ENCODE data around the gene ZNF789. TPM values are rescaled to one million over a fixed set of nuclear protein-coding genes. Genes with fewer than 3 reads are reported as not detected.
"Not testable (repeated sequence)": the region's sequence is repeated elsewhere in the genome, so short reads cannot be mapped to it uniquely, and the experiment has no call there.

ZNF789 gene
- total RNA-seq = 1 to 10 TPM; 5.4 to 9.4 (median 7.1) TPM

DNA sequence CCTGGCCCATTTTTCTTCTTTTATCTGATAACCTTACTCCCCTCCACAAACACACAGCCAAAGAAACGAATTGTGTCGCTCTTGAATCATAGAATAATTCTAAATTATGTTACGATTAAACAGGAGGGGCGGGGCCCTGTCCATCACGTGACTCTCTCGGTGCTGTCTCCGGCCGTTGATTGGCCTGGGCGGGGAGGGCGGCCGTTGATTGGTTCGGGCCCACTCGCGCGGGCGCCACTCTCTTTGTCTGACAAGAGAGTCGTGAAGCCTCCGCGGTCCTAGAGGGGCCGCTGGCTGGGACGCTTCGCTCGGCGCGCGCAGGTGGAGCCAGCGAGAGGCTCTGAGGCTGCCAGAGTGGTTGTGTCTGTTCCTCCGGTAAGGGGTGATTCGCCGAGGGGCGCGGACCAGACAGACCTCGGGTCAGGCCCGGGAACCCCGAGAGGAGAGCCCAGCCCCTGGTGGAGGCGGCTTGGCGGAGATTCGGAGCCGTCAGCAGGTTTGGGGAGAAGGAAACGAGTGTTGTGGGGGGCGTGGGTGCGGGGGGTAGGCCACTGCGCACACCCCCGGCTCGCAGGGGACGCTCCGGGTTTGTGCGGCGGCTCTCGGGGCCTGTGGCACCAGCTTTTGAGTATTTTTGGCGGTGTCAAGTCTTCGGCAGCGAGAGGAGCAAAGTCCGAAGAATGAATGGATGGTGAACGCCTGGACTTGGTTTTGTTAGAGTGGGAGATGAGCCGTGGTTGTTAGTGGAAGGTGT lies at the start of gene ZNF789:
ZNF789 (plus strand) TSS at position 330 of the 754 bp plus-strand sequence. CDS start 3,567 bp downstream, outside the sequence.
- Mint-ChIP-seq H3K4me1 (ENCODE audit: low read depth) (peaks cover 20% of the 10 kb centered on the region), H3K27me3 (ENCODE audit: low read depth) (no peaks in the 10 kb centered on the region), H3K36me3 (ENCODE audit: insufficient read depth) (peaks cover 4% of the 10 kb centered on the region), H3K9me3 (no peaks in the 10 kb centered on the region), H3K4me3 (peak within 1 kb of the TSS; percentile 96)
- ATAC-seq = peak; percentile 99
- DNase-seq = peak; percentile 97

DNA sequence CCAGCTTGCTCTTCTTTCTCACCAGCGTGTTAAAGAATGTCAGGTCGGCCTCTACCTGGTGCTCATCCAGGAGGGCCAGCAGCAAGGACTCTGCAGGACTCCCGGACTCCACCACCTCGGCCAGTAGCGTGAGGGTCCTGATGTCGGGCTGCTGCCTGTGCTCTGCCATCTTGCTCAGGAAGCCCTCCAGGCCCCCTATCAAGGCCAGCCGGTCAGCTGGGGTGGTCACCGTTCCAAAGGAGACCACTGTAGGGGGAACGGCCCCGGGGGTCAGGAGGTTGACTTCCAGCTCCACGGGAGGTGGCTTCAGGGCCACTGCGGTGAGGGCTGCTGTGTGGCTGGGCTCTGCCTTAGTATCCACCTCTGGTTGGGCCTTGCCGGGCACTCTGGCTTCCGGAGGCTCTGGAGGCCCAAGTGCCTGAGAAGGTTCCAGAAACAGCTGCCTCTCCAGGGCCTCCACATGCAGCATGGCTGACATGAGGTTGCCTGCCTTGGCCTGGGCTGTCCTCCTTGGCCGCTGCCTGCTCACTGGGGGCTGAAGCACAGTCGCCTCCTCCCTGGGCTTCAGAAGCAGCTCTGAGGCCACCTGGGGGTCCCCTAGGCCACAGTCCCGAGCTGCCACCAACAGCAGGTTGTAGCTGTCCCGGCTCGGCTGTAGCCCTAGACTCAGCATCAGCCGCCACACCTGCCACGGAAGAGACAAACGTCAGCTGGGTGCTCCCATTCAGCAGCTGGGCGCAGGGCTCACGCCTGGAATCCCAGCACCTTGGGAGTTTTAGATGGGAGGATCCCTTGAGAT lies 47.6 kb upstream of the ZNF789 start:
- Mint-ChIP-seq H3K27me3 (ENCODE audit: low read depth) (no peaks in the 10 kb centered on the region), H3K36me3 (ENCODE audit: insufficient read depth) (peaks cover 12% of the 10 kb centered on the region), H3K4me1 (ENCODE audit: low read depth) (no peaks in the 10 kb centered on the region), H3K4me3 (no peak overlapping the region), H3K9me3 (no peaks in the 10 kb centered on the region)
- DNase-seq = no peak
- ATAC-seq = no peak

GRCh38 chr7:99428972-99429566 lies 43.6 kb upstream of the ZNF789 start:
- Mint-ChIP-seq H3K27me3 (ENCODE audit: low read depth) (no peaks in the 10 kb centered on the region), H3K9me3 (no peaks in the 10 kb centered on the region), H3K4me3 (no peak overlapping the region), H3K4me1 (ENCODE audit: low read depth) (no peaks in the 10 kb centered on the region), H3K36me3 (ENCODE audit: insufficient read depth) (peaks cover 10% of the 10 kb centered on the region)
- no peak for ATAC-seq
- no peak for DNase-seq

DNA sequence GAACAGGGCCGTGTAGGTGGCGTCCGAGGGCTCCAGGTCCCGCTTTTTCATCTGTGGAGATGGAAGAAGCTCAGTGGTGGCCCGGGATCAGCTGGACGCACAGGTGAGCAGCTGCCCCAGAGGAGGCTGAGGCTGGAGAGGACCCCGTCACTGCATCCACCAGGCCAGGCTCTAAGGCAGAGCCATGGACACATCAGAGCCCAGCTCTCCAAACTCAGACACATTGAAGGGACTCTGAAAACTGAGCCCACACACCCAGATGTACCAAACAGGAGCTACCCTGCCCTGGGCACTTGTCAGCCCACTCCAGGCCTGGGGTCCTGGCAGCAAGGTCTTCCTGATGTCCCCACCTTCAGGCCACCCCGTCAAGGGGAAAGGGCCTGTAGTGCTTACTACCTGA lies 42.9 kb upstream of the ZNF789 start:
- no peak for DNase-seq
- H3K4me3 Mint-ChIP-seq = no peak overlapping the region
- ATAC-seq = no peak
- H3K4me1 Mint-ChIP-seq (ENCODE audit: low read depth) = no peaks in the 10 kb centered on the region
- H3K36me3 Mint-ChIP-seq (ENCODE audit: insufficient read depth) = peaks cover 10% of the 10 kb centered on the region
- no peaks in the 10 kb centered on the region for H3K27me3 Mint-ChIP-seq (ENCODE audit: low read depth)
- H3K9me3 Mint-ChIP-seq = no peaks in the 10 kb centered on the region

DNA sequence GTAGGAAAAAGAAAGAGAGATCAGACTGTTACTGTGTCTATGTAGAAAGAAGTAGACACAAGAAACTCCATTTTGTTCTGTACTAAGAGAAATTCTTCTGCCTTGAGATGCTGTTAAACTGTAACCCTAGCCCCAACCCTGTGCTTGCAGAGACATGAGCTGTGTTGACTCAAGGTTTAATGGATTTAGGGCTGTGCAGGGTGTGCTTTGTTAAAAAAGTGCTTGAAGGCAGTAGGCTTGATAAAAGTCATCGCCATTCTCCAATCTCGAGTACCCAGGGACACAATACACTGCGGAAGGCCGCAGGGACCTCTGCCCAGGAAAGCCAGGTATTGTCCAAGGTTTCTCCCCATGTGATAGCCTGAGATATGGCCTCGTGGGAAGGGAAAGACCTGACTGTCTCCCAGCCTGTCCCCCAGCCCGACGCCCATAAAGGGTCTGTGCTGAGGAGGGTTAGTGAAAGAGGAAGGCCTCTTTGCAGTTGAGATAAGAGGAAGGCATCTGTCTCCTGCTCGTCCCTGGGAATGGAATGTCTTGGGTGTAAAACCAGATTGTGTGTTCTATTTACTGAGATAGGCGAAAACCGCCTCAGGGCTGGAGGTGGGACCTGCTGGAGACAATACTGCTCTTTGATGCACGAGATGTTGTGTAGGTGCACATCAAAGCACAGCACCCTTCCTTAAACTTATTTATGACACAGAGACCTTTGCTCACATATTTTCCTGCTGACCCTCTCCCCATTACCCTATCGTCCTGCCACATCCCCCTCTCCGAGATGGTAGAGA lies 40.7 kb upstream of the ZNF789 start:
- not testable (repeated sequence) for H3K4me1 Mint-ChIP-seq (ENCODE audit: low read depth); H3K9me3 Mint-ChIP-seq; H3K4me3 Mint-ChIP-seq; DNase-seq; H3K27me3 Mint-ChIP-seq (ENCODE audit: low read depth); H3K36me3 Mint-ChIP-seq (ENCODE audit: insufficient read depth); ATAC-seq

GRCh38 chr7:99433158-99433557 lies 39.5 kb upstream of the ZNF789 start:
- Mint-ChIP-seq H3K27me3 (ENCODE audit: low read depth) (no peaks in the 10 kb centered on the region), H3K4me1 (ENCODE audit: low read depth) (peaks cover 4% of the 10 kb centered on the region), H3K4me3 (no peak overlapping the region), H3K9me3 (no peaks in the 10 kb centered on the region), H3K36me3 (ENCODE audit: insufficient read depth) (peaks cover 8% of the 10 kb centered on the region)
- DNase-seq (no peak), ATAC-seq (no peak)

- H3K4me1 Mint-ChIP-seq (ENCODE audit: low read depth) = peaks cover 28% of the 10 kb centered on the region
- H3K4me3 Mint-ChIP-seq = peak overlapping the region; percentile 97
- H3K27me3 Mint-ChIP-seq (ENCODE audit: low read depth) = no peaks in the 10 kb centered on the region
- no peak for DNase-seq
- H3K9me3 Mint-ChIP-seq = no peaks in the 10 kb centered on the region
- peak in 1 of 2 donors; percentile 19 for ATAC-seq
- H3K36me3 Mint-ChIP-seq (ENCODE audit: insufficient read depth) = peaks cover 6% of the 10 kb centered on the region
Measured at GRCh38 chr7:99437946-99438572, 34.6 kb upstream of the ZNF789 start.

- DNase-seq (peak; percentile 88), ATAC-seq (peak; percentile 96)
- H3K9me3 Mint-ChIP-seq = no peaks in the 10 kb centered on the region
- H3K4me3 Mint-ChIP-seq = peak within 1 kb of the TSS; percentile 97
- no peaks in the 10 kb centered on the region for H3K27me3 Mint-ChIP-seq (ENCODE audit: low read depth)
- H3K4me1 Mint-ChIP-seq (ENCODE audit: low read depth) = peaks cover 31% of the 10 kb centered on the region
- peaks cover 9% of the 10 kb centered on the region for H3K36me3 Mint-ChIP-seq (ENCODE audit: insufficient read depth)
Measured at GRCh38 chr7:99438573-99439480, 33.9 kb upstream of the ZNF789 start, which contains the start of the genes CPSF4 and PTCD1. Gene CPSF4 (plus strand): TSS chr7:99438943. CDS start chr7:99439083, 140 bp downstream. Gene PTCD1 (minus strand): TSS chr7:99438798. CDS start chr7:99435242, 3,556 bp downstream.

DNA sequence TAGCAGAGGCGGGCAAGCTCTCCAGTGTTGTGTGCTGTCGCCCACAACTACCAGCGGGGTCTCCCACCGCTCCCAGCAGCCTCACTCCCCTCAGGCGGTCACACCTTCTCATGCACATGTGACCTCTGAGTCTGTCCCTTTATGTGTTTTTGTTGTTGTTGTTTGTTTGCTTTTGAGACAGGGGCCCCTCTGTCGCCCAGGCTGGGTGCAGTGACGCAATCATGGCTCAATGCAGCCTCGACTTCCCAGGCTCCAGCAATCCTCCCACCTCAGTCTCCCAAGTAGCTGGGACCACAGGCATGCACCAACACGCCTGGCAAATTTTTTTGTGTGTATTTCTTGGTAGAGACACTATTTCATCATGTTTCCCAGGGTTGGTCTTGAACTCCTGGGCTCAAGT lies 32.5 kb upstream of the ZNF789 start:
- Mint-ChIP-seq H3K9me3 (no peaks in the 10 kb centered on the region), H3K4me3 (peak overlapping the region; percentile 97), H3K36me3 (ENCODE audit: insufficient read depth) (peaks cover 11% of the 10 kb centered on the region), H3K4me1 (ENCODE audit: low read depth) (peaks cover 33% of the 10 kb centered on the region), H3K27me3 (ENCODE audit: low read depth) (no peaks in the 10 kb centered on the region)
- DNase-seq (no peak), ATAC-seq (no peak)

GRCh38 chr7:99446096-99446495 lies 26.6 kb upstream of the ZNF789 start:
- Mint-ChIP-seq H3K27me3 (ENCODE audit: low read depth) (no peaks in the 10 kb centered on the region), H3K4me3 (no peak overlapping the region), H3K9me3 (no peaks in the 10 kb centered on the region), H3K36me3 (ENCODE audit: insufficient read depth) (peaks cover 18% of the 10 kb centered on the region), H3K4me1 (ENCODE audit: low read depth) (peaks cover 12% of the 10 kb centered on the region)
- ATAC-seq (no peak), DNase-seq (no peak)

DNA sequence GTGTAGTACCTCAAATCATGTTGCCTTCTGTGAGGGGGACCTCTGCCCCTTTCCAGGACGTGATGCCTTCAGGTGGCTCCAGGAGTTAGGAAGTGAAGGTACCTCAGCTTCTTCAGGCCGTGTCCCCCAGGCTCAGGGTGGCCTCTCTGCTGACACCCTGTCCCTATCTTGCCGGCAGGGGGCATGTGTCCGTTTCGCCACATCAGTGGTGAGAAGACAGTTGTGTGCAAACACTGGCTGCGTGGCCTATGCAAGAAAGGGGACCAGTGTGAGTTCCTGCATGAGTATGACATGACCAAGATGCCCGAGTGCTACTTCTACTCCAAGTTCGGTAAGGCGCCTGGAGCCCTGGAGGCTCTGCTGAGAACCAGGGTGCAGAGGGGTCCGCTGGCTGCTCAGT lies 24.7 kb upstream of the ZNF789 start:
- DNase-seq = no peak
- Mint-ChIP-seq H3K4me3 (no peak overlapping the region), H3K36me3 (ENCODE audit: insufficient read depth) (peaks cover 17% of the 10 kb centered on the region), H3K27me3 (ENCODE audit: low read depth) (no peaks in the 10 kb centered on the region), H3K9me3 (no peaks in the 10 kb centered on the region), H3K4me1 (ENCODE audit: low read depth) (peaks cover 6% of the 10 kb centered on the region)
- ATAC-seq = no peak

DNA sequence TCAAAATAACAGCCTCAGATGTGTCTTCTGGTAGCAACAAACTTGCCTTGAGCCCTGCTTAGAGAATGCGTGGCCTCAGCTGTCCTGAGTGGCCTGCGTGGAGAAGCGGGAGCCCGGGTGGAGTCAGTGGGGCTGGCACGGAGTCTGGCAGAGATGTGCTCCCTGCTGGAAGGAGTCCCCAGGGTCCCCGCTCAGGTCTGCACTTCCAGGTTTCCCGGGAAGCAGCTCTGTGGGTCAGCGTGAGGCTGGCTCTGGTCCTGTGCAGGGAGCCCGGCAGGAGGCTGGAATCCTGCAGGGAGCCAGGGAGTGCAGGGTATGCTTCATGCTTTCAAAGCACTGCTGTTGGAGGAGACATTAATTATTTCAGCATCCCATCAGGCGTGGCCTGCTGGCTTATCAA lies 23.8 kb upstream of the ZNF789 start:
- Mint-ChIP-seq H3K27me3 (ENCODE audit: low read depth) (no peaks in the 10 kb centered on the region), H3K36me3 (ENCODE audit: insufficient read depth) (peaks cover 16% of the 10 kb centered on the region), H3K4me1 (ENCODE audit: low read depth) (peaks cover 2% of the 10 kb centered on the region), H3K9me3 (no peaks in the 10 kb centered on the region), H3K4me3 (no peak overlapping the region)
- no peak for ATAC-seq
- no peak for DNase-seq

DNA sequence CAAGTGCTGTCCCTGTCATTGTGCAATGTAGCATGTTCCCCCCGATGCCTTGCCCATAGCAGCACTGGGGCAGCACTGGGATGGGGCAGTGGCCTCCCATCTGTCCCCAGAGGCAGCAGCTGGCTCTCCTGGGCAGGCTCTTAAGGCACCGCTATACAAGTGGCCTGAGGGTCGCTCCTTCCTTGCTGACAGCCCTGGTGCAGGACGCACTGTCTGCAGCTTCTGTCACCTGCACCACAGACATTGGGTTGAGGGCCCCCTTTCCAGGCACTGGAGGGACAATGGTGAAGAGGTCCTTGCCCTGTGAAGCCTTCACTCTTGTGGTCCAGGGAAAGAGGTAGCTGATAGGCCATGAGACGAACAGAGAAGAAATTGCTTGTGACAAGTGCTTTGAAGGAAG lies 23.4 kb upstream of the ZNF789 start:
- ATAC-seq (no peak), DNase-seq (no peak)
- Mint-ChIP-seq H3K9me3 (no peaks in the 10 kb centered on the region), H3K27me3 (ENCODE audit: low read depth) (no peaks in the 10 kb centered on the region), H3K4me3 (no peak overlapping the region), H3K36me3 (ENCODE audit: insufficient read depth) (peaks cover 14% of the 10 kb centered on the region), H3K4me1 (ENCODE audit: low read depth) (peaks cover 2% of the 10 kb centered on the region)

Measured in activated T-cell treated with anti-CD3 and anti-CD28 coated beads, Interleukin-2, amount 50 U/mL, for 4 hours (primary cell).